GM10847 (cell line): ENCODE data around the gene FBXO48.

Experiments used
- POLR2A ChIP-seq: IDR thresholded peaks from 2 replicates; pipeline ENCODE4 v1.6.1; 2011; ENCODE audit not compliant: insufficient read length; ENCODE audit errors: extremely low read depth

FBXO48 gene

GRCh38 chr2:68431316-68431972 lies 35.6 kb downstream of the FBXO48 start:
- no peak for TF ChIP-seq POLR2A

GRCh38 chr2:68429311-68429826 lies 37.7 kb downstream of the FBXO48 start:
- TF ChIP-seq POLR2A = no peak

GRCh38 chr2:68428746-68429145 lies 38.3 kb downstream of the FBXO48 start:
- TF ChIP-seq POLR2A = no peak

GRCh38 chr2:68428126-68428525 lies 39.0 kb downstream of the FBXO48 start:
- TF ChIP-seq POLR2A = no peak

- TF ChIP-seq POLR2A = no peak
Measured at GRCh38 chr2:68426848-68427579, 40.1 kb downstream of the FBXO48 start.

GRCh38 chr2:68426446-68426845 lies 40.6 kb downstream of the FBXO48 start:
- no peak for TF ChIP-seq POLR2A

GRCh38 chr2:68425503-68425902 lies 41.6 kb downstream of the FBXO48 start:
- no peak for TF ChIP-seq POLR2A

GRCh38 chr2:68423966-68424650 lies 43.0 kb downstream of the FBXO48 start:
- no peak for TF ChIP-seq POLR2A

GRCh38 chr2:68420254-68420910 lies 46.7 kb downstream of the FBXO48 start:
- TF ChIP-seq POLR2A = no peak

GRCh38 chr2:68418855-68419254 lies 48.2 kb downstream of the FBXO48 start:
- TF ChIP-seq POLR2A = no peak

- no peak for TF ChIP-seq POLR2A
Measured at GRCh38 chr2:68418419-68418818, 48.7 kb downstream of the FBXO48 start.

- TF ChIP-seq POLR2A = no peak
Measured at GRCh38 chr2:68417926-68418325, 49.2 kb downstream of the FBXO48 start.

- TF ChIP-seq POLR2A = no peak
Measured at GRCh38 chr2:68416081-68416675, 50.9 kb downstream of the FBXO48 start.

GRCh38 chr2:68415521-68415920 lies 51.6 kb downstream of the FBXO48 start:
- no peak for TF ChIP-seq POLR2A

- TF ChIP-seq POLR2A = no peak
Measured at GRCh38 chr2:68414876-68415275, 52.2 kb downstream of the FBXO48 start.
